ENCODE data around the gene ASAP2. TPM values are rescaled to one million over a fixed set of nuclear protein-coding genes. Genes with fewer than 3 reads are reported as not detected.

Gene ASAP2
- polyA plus RNA-seq, 1 experiment = 30.0 TPM

DNA sequence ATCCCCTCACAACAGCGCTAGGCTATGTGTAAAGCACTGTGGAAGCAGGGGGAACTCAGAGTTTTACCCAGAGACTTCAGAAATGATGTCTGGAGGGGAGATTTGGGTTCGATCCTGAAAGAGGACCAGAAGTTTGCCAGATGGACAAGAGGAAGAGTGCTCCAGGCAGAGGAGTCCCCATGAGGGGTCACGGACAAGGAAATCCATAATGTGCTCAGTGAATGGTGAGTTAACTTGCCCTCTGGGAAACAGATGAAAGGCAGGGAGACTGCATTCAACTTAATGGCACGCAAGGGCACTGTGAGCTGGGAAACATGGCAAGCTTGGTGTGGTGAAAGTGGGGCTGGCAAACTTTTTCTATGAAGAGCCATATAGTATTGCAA lies 6.0 kb upstream of the ASAP2 start:
- Histone ChIP-seq H3K27ac (ENCODE audit: low read depth, low read length) (peak overlapping the region; percentile 53), H3K9me3 (ENCODE audit: control insufficient read depth, insufficient read depth, low read length) (no peaks in the 10 kb centered on the region), H3K4me3 (ENCODE audit: low read depth, low read length) (no peak overlapping the region), H3K27me3 (ENCODE audit: control insufficient read depth, insufficient read depth, low read length) (no peaks in the 10 kb centered on the region)
- TF ChIP-seq, protein P1, sequence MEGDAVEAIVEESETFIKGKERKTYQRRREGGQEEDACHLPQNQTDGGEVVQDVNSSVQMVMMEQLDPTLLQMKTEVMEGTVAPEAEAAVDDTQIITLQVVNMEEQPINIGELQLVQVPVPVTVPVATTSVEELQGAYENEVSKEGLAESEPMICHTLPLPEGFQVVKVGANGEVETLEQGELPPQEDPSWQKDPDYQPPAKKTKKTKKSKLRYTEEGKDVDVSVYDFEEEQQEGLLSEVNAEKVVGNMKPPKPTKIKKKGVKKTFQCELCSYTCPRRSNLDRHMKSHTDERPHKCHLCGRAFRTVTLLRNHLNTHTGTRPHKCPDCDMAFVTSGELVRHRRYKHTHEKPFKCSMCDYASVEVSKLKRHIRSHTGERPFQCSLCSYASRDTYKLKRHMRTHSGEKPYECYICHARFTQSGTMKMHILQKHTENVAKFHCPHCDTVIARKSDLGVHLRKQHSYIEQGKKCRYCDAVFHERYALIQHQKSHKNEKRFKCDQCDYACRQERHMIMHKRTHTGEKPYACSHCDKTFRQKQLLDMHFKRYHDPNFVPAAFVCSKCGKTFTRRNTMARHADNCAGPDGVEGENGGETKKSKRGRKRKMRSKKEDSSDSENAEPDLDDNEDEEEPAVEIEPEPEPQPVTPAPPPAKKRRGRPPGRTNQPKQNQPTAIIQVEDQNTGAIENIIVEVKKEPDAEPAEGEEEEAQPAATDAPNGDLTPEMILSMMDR (IDR thresholded peaks at IDR 0.05; ENCODE audit: low read depth, low read length) = no peak
- ChIA-PET POLR2A (interaction anchor here (0.5 kb wide), 1 partner anchor 9 kb away, joined by 5 read pairs; no protein-coding TSS in a partner anchor), CTCF (interaction anchor here (0.7 kb wide), 1 partner anchor 15 kb away, joined by 3 read pairs; no protein-coding TSS in a partner anchor)
- DNase-seq (ENCODE audit: low read depth, low spot score) = no peak

DNA sequence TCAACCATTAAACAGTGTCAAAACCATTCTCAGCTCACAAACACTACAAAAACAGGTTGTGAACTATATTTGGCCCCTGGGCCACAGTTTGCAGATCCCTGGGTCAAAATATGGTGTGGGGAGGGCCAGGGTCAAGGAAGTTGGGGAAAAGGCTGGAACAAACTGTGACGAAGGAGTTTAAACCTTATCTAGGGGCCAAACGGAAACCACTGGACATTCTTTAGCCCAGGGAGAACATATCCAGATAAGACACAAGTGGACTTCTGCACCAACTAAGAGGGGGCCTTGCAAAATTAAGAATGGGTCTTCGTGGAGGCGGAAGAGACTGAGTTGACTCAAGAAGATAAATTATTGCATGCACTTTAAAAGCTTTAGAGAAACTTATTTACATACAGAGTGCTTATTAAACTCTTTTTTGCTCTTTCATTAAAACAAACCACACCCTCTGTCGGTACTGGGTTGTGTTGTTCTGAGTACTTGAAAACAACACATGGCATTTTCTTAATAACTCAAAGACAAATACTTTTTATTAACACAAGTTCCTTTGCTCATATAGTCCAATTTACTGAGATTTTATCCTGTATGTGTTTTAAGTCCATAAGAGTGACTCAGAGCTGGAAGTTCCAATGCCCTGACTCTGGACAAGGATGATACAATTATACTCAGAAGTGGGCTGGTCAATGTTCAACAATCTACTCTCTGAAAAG lies 5.3 kb upstream of the ASAP2 start:
- peak; percentile 57 for DNase-seq (ENCODE audit: low read depth, low spot score)
- Histone ChIP-seq H3K27me3 (ENCODE audit: control insufficient read depth, insufficient read depth, low read length) (no peaks in the 10 kb centered on the region), H3K4me3 (ENCODE audit: low read depth, low read length) (no peak overlapping the region), H3K27ac (ENCODE audit: low read depth, low read length) (no peak overlapping the region), H3K9me3 (ENCODE audit: control insufficient read depth, insufficient read depth, low read length) (no peaks in the 10 kb centered on the region)
- TF ChIP-seq, protein P1 (IDR thresholded peaks at IDR 0.05; ENCODE audit: low read depth, low read length) = no peak
- ChIA-PET CTCF (interaction anchor here (1.3 kb wide), 1 partner anchor 59 kb away, joined by 3 read pairs; no protein-coding TSS in a partner anchor), POLR2A (interaction anchor here (0.5 kb wide), 1 partner anchor 9 kb away, joined by 5 read pairs; no protein-coding TSS in a partner anchor)

DNA sequence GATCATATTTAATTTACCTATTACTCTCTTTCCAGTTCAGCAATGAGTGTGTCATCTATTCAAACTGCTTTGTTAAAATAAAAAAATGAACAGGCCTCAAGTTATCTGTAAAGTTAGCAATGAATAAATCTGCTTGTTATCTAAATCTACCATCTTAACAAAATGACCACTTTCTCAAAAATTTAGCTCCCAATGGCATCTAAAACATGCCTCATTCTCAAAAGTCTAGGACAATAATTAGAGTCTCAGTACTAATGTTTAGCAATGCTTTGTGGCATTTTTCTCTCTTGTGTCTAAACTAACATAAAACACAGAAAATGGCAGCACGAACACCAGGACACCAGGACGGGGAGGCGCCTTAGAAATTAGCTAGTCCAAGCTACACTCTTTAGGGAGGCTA lies 3.6 kb upstream of the ASAP2 start:
- Histone ChIP-seq H3K9me3 (ENCODE audit: control insufficient read depth, insufficient read depth, low read length) (no peaks in the 10 kb centered on the region), H3K27ac (ENCODE audit: low read depth, low read length) (no peak overlapping the region), H3K27me3 (ENCODE audit: control insufficient read depth, insufficient read depth, low read length) (no peaks in the 10 kb centered on the region), H3K4me3 (ENCODE audit: low read depth, low read length) (no peak overlapping the region)
- ChIA-PET CTCF (interaction anchor here (0.9 to 1.3 kb wide), 3 partner anchors 9 to 168 kb away, joined by 3 to 4 read pairs (median 4); no protein-coding TSS in a partner anchor), POLR2A (no interaction called here)
- TF ChIP-seq, protein P1 (IDR thresholded peaks at IDR 0.05; ENCODE audit: low read depth, low read length) = no peak
- no peak for DNase-seq (ENCODE audit: low read depth, low spot score)

DNA sequence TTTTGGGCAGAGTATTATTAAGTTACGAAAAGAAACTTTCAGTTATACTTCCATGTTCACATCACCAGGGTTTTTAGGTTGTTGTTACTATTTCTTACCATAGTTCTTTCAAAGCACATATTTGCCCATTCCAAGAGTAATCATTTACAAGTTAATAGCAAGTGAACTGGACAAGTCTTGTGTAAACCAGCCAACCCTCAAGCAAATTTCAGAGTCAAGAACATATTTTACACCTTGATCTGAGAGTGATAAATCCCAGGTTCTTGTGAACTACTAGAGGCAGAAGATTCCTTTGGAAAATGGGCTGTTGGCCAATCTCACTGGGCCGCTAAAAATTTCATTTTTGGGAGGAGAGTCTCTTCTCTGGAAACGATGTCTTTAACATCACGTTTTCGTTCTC lies 2.7 kb upstream of the ASAP2 start:
- ChIA-PET POLR2A (no interaction called here), CTCF (interaction anchor here (0.5 to 3.3 kb wide), 8 partner anchors 9 to 347 kb away, joined by 3 to 20 read pairs (median 4); no protein-coding TSS in a partner anchor)
- TF ChIP-seq, protein P1 (IDR thresholded peaks at IDR 0.05; ENCODE audit: low read depth, low read length) = no peak
- Histone ChIP-seq H3K4me3 (ENCODE audit: low read depth, low read length) (no peak overlapping the region), H3K9me3 (ENCODE audit: control insufficient read depth, insufficient read depth, low read length) (no peaks in the 10 kb centered on the region), H3K27me3 (ENCODE audit: control insufficient read depth, insufficient read depth, low read length) (no peaks in the 10 kb centered on the region), H3K27ac (ENCODE audit: low read depth, low read length) (no peak overlapping the region)
- no peak for DNase-seq (ENCODE audit: low read depth, low spot score)

DNA sequence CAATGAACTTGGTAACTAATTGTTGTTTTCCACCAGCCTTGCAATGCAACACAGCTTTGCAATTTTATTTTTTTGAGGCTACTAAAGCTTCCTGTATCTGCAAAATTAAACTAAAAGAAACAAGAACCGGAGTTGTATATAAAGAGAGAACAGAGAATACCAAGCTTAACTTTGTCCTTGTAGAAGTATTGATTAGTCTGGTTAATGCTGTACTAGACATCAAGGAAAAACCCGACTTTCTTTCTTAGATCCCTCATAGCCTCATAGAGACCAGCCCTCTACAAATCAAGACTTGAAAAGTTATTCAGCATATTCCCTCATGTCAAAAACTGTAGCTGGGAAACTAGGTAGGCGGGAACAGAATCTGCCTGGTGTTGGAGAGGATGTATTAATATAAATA lies 1.7 kb upstream of the ASAP2 start:
- CTCF ChIA-PET = interaction anchor here (0.5 to 3.3 kb wide), 14 partner anchors 12 to 334 kb away, joined by 3 to 20 read pairs (median 6); no protein-coding TSS in a partner anchor
- no peak overlapping the region for H3K4me3 ChIP-seq (ENCODE audit: low read depth, low read length)

More for the DNA sequence above, 1.7 kb upstream of the ASAP2 start:
- no peaks in the 10 kb centered on the region for H3K9me3 ChIP-seq (ENCODE audit: control insufficient read depth, insufficient read depth, low read length)
- no peaks in the 10 kb centered on the region for H3K27me3 ChIP-seq (ENCODE audit: control insufficient read depth, insufficient read depth, low read length)
- no peak for DNase-seq (ENCODE audit: low read depth, low spot score)
- POLR2A ChIA-PET = interaction anchor here (1.1 to 1.4 kb wide), 3 partner anchors 26 to 129 kb away, joined by 3 to 6 read pairs (median 5); no protein-coding TSS in a partner anchor
- no peak overlapping the region for H3K27ac ChIP-seq (ENCODE audit: low read depth, low read length)
- TF ChIP-seq, protein P1 (IDR thresholded peaks at IDR 0.05; ENCODE audit: low read depth, low read length) = no peak
